ENCODE results near the gene DMD.
A peak's percentile ranks its signal among the peaks of the same experiment; 100 is the strongest.

DMD gene

GRCh38 chrX:31301941-31302340, 1909.4 kb downstream of the DMD start:
- FAIRE-seq (no peak), DNase-seq (ENCODE audit: insufficient read length, low spot score) (no peak)
- no peak for TF ChIP-seq POLR2A (IDR thresholded peaks at IDR 0.05; ENCODE audit: low read depth, low read length)

DNA sequence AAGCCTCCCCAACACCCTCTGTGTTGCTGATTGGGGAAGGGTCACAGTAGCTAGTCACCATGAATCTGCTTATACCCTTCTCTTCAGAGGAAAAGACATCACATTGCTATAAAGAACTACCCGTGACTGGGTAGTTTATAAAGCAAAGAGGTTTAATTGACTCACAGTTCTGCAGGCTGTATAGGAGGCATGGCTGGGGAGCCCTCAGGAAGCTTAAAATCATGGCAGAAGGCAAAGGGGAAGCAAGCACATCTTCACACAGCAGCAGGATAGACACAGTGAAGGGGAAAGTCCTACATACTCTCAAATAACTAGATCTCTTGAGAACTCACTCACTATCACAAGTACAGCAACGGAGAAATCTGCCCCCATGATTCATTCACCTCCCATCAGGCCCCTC, 1910.1 kb downstream of the DMD start:
- TF ChIP-seq POLR2A (IDR thresholded peaks at IDR 0.05; ENCODE audit: low read depth, low read length), result no peak

DNA sequence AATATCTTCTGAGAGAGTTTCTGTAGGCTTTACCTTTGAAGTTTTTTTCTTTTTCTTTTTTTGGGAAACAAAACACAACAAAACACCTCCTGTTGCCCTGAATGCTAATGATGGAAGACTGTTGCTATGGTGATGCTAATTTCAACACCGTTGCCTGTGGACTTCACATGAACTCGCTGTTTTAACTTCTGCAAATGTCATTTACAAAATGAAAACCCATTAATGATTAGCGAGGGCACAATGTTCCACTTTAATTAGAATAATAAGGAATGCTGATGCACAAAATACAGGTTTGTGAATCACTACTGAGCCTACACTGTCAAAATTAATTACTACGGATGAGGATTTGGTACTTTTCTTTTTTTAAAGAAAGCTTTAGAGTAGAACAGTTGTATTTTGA, 1912.4 kb downstream of the DMD start:
- no peak for DNase-seq (ENCODE audit: insufficient read length, low spot score)
- no peak for TF ChIP-seq POLR2A (IDR thresholded peaks at IDR 0.05; ENCODE audit: low read depth, low read length)
- FAIRE-seq, result no peak

More for the DNA sequence above, 1910.1 kb downstream of the DMD start:
- no peak for FAIRE-seq
- no peak for DNase-seq (ENCODE audit: insufficient read length, low spot score)

- TF ChIP-seq POLR2A (IDR thresholded peaks at IDR 0.05; ENCODE audit: low read depth, low read length), result no peak
- no peak for DNase-seq (ENCODE audit: insufficient read length, low spot score)
- FAIRE-seq, result no peak
Observed at GRCh38 chrX:31297881-31298280, 1913.5 kb downstream of the DMD start.

DNA sequence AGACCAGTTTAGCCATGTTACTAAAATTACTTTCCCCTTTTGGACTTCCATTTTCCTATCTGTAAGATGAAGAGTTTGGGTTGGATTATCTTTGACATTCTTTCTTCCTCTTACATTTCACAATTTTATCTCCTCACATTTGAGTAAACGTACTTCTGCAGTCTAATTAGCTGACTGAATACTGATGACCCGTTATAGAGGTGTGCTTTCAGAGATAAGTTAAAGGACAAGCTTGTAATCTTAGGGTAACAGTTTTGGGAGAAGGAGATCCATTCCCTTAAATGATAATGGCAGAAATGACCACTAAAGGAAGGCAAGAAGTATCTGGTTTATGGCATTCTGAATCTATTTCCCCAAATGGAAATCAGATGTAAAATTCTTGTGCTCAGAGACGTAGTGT, 1916.9 kb downstream of the DMD start:
- no peak for DNase-seq (ENCODE audit: insufficient read length, low spot score)
- no peak for FAIRE-seq
- TF ChIP-seq POLR2A (IDR thresholded peaks at IDR 0.05; ENCODE audit: low read depth, low read length), result no peak

DNA sequence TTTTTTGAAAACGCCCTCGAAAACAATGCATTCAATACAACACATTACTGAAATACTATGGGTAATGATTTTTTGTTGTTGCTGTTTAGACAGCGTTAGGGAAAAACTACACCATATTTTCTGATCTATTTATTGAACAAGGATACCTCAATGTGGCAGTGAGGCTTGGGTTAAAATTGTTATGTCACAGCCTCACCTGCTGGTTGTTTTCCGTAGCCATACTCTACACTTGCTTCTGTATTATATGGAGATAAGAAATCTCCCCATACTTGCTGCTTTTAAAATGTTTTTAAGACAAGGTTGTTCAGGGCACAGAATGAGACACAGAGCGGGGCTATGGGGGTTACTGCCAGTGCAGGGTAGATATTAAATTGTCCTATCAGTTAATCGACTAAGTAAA, 1917.9 kb downstream of the DMD start:
- FAIRE-seq (no peak), DNase-seq (ENCODE audit: insufficient read length, low spot score) (no peak)
- TF ChIP-seq POLR2A (IDR thresholded peaks at IDR 0.05; ENCODE audit: low read depth, low read length), result no peak

DNA sequence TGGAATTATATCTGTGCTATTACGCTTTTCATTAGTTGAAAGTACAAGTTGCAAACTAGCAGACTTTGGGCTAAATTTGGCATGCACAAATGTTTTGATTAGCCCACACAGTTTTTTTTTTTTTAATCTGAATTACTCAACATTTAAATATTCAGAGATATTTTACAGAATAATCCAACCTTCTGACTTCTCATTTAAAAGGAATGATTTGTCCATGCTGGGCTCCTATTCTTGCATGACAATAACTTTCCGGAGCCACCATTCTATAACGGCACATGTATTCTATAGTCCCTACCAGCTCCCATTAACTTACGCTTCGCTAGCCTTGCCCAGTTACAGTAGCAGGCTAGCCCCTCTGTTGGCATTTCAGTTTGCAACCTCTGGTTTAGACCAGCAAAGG, 1920.2 kb downstream of the DMD start:
- FAIRE-seq (no peak), DNase-seq (ENCODE audit: insufficient read length, low spot score) (no peak)
- no peak for TF ChIP-seq POLR2A (IDR thresholded peaks at IDR 0.05; ENCODE audit: low read depth, low read length)

DNA sequence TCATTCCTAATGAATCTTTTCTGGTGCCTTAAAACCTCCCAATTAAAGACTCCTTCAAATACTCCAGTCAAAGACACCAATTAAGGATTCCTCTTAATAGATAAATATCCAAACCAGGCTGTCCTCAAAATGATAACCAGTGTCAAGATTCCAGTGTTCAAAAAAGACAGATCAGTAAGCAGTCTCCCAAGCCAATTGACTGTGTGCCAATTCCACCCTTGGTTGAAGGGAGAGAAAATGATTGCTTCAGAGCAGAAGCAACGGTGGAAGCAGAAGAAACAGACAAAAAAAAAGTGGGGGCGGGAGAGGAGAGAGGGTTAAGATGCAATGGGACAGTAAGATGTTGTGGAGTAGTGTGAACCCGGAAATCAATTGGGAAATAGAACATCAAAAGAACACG, 1923.5 kb downstream of the DMD start:
- no peak for TF ChIP-seq POLR2A (IDR thresholded peaks at IDR 0.05; ENCODE audit: low read depth, low read length)
- FAIRE-seq (no peak), DNase-seq (ENCODE audit: insufficient read length, low spot score) (no peak)

- FAIRE-seq, result no peak
- no peak for TF ChIP-seq POLR2A (IDR thresholded peaks at IDR 0.05; ENCODE audit: low read depth, low read length)
Observed at GRCh38 chrX:31280580-31280979, 1930.8 kb downstream of the DMD start.

GRCh38 chrX:31279359-31279758, 1932.0 kb downstream of the DMD start:
- DNase-seq (ENCODE audit: insufficient read length, low spot score), result no peak
- no peak for TF ChIP-seq POLR2A (IDR thresholded peaks at IDR 0.05; ENCODE audit: low read depth, low read length)
- FAIRE-seq, result no peak

More at GRCh38 chrX:31280580-31280979, 1930.8 kb downstream of the DMD start:
- no peak for DNase-seq (ENCODE audit: insufficient read length, low spot score)

GRCh38 chrX:31272472-31272775, 1938.9 kb downstream of the DMD start:
- DNase-seq (ENCODE audit: insufficient read length, low spot score) (no peak), FAIRE-seq (no peak)
- no peak for TF ChIP-seq POLR2A (IDR thresholded peaks at IDR 0.05; ENCODE audit: low read depth, low read length)

- DNase-seq (ENCODE audit: insufficient read length, low spot score) (no peak), FAIRE-seq (no peak)
- TF ChIP-seq POLR2A (IDR thresholded peaks at IDR 0.05; ENCODE audit: low read depth, low read length), result no peak
Observed at GRCh38 chrX:31271615-31272471, 1939.5 kb downstream of the DMD start.

DNA sequence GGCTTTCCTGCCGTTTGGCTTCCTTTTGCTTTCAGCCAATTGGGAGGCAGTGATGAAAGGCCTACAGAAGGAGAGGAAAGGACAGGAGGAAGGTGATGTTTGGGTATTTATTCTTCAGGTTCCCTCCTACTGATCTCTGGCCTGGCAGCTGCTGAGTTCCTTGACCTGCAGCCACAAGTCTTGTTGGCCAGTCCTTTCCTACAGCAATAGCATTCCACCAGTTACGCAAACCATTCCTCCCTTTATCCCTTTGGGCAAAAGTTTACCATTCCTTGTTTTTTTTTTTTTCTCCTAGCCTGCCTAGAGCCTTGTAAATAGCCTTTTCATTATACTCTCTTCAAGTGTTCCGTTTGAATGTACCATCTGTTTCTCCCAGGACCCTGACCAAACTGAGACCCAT, 1941.4 kb downstream of the DMD start:
- TF ChIP-seq POLR2A (IDR thresholded peaks at IDR 0.05; ENCODE audit: low read depth, low read length), result no peak
- DNase-seq (ENCODE audit: insufficient read length, low spot score) (no peak), FAIRE-seq (no peak)

DNA sequence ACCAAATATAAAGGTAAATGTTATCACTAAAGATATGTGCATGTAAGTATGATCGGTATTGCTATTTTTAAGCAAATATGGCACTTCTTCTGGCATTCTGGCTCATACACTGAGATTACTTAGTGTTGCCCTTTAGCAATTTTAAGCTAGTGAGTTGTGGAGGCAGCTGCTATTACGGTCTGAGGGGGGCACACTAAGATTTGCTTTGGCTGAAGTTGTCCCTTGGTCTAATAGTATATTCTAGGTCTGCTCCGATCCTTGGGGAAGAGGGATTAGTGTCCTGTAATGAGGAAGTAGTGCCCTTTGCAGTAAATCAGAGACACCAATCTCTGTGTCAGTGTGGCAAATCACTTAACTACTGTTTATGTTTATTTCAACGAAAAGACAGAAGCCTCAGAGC, 1943.0 kb downstream of the DMD start:
- no peak for FAIRE-seq
- no peak for DNase-seq (ENCODE audit: insufficient read length, low spot score)
- TF ChIP-seq POLR2A (IDR thresholded peaks at IDR 0.05; ENCODE audit: low read depth, low read length), result no peak

- DNase-seq (ENCODE audit: insufficient read length, low spot score), result peak; percentile 11
- FAIRE-seq, result no peak
- TF ChIP-seq POLR2A (IDR thresholded peaks at IDR 0.05; ENCODE audit: low read depth, low read length), result peak; percentile 41; the same call in 1 of the 2 replicates
Observed at GRCh38 chrX:31266203-31267076, 1944.9 kb downstream of the DMD start.

Measured in H54 (cell line).